Measurements from ENCODE around the gene PXDC1. TPM values are rescaled to one million over a fixed set of nuclear protein-coding genes. Genes with fewer than 3 reads are reported as not detected.

The PXDC1 gene
- total RNA-seq, 1 experiment from 2014 or later, result 6.3 TPM

GRCh38 chr6:3765415-3765814 lies 13.9 kb upstream of the PXDC1 start:
- DNase-seq (ENCODE audit: low read depth, low spot score), result no peak
- ChIA-PET CTCF (no interaction called here), RAD21 (ENCODE audit: low non-redundant PET in 1 of 2, low total read pairs in 2 of 2, uncharacterized antibody in 2 of 2, unreplicated experiment in 2 of 2) (no interaction called here), POLR2A (no interaction called here)
- no peak overlapping the region for H2AFZ ChIP-seq (ENCODE audit: low read depth, low read length, poor library complexity, severe bottlenecking)
- no peak overlapping the region for H3K9ac ChIP-seq (ENCODE audit: low read length)
- ATAC-seq, result no peak
- H3K4me1 ChIP-seq (ENCODE audit: control insufficient read depth in 1 of 2, insufficient read depth in 2 of 2, low read length in 2 of 2), result no peaks in the 10 kb centered on the region
- no peaks in the 10 kb centered on the region for H3K36me3 ChIP-seq (ENCODE audit: control insufficient read depth in 1 of 2, insufficient read depth in 2 of 2, low read length in 2 of 2)
- TF ChIP-seq POLR2A (IDR thresholded peaks at IDR 0.05; ENCODE audit: borderline replicate concordance, extremely low read depth, insufficient read depth, insufficient read length), result no peak
- TF ChIP-seq, protein P1, sequence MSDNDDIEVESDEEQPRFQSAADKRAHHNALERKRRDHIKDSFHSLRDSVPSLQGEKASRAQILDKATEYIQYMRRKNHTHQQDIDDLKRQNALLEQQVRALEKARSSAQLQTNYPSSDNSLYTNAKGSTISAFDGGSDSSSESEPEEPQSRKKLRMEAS (IDR thresholded peaks at IDR 0.05), result no peak
- no peak for TF ChIP-seq CBX3 (IDR thresholded peaks at IDR 0.05; ENCODE audit: low read depth)
- TF ChIP-seq ZBTB33 (IDR thresholded peaks at IDR 0.05; ENCODE audit: extremely low read depth, insufficient replicate concordance, low read length), result no peak
- no peak for TF ChIP-seq FOSL1 (IDR thresholded peaks at IDR 0.05; ENCODE audit: low read depth)
- TF ChIP-seq SIN3A (IDR thresholded peaks at IDR 0.05; ENCODE audit: low read depth), result no peak
- TF ChIP-seq EGR1 (IDR thresholded peaks at IDR 0.05; ENCODE audit: low read depth), result no peak
- TF ChIP-seq YY1 (IDR thresholded peaks at IDR 0.05; ENCODE audit: extremely low read depth, insufficient replicate concordance, low read depth, low read length), result no peak
- no peak for TF ChIP-seq SRF (IDR thresholded peaks at IDR 0.05; ENCODE audit: low read depth)
- TF ChIP-seq JUND (IDR thresholded peaks at IDR 0.05), result no peak
- no peak for TF ChIP-seq SP1 (IDR thresholded peaks at IDR 0.05; ENCODE audit: low read depth)
- no peak for TF ChIP-seq TCF7L2 (IDR thresholded peaks at IDR 0.05; ENCODE audit: borderline replicate concordance, extremely low read depth, insufficient read depth, insufficient read length)
- H4K20me1 ChIP-seq (ENCODE audit: insufficient read depth), result no peaks in the 10 kb centered on the region
- no peak overlapping the region for H3K4me2 ChIP-seq (ENCODE audit: low read length)
- no peaks in the 10 kb centered on the region for H3K9me3 ChIP-seq (ENCODE audit: control insufficient read depth in 1 of 2, insufficient read depth in 1 of 2, low read depth in 1 of 2, low read length in 2 of 2)
- no TSS peak for BruUV-seq (replicated peaks)
- H3K4me3 ChIP-seq (replicated peaks in 1 of 2; ENCODE audit: low read depth in 1 of 2, low read length in 2 of 2), result no peak overlapping the region
- no peak overlapping the region for H3K27ac ChIP-seq (ENCODE audit: low read depth, low read length)
- intact Hi-C loops (cut with micrococcal nuclease), result no loop called here
- H3K9me2 ChIP-seq (ENCODE audit: insufficient read depth), result no peaks in the 10 kb centered on the region
- no peaks in the 10 kb centered on the region for H3K79me2 ChIP-seq (ENCODE audit: insufficient read depth, low read length)
- H3K27me3 ChIP-seq (ENCODE audit: insufficient read depth, low read length), result no peaks in the 10 kb centered on the region
